ENCODE results near the gene PLPP3. TPM values are rescaled to one million over a fixed set of nuclear protein-coding genes. Genes with fewer than 3 reads are reported as not detected.
A peak's percentile ranks its signal among the peaks of the same experiment; 100 is the strongest.

Gene PLPP3
- total RNA-seq, 2 donors from 2014 or later: 0.12 TPM; not detected in 1

- no peak overlapping the region for H3K4me3 Mint-ChIP-seq
- H3K4me1 Mint-ChIP-seq (ENCODE audit: low read depth in 2 of 2): peaks cover 4% of the 10 kb centered on the region in 2 donors
- no peaks in the 10 kb centered on the region for H3K36me3 Mint-ChIP-seq
- no peak for ATAC-seq
- H3K9me3 Mint-ChIP-seq: no peaks in the 10 kb centered on the region
- peaks cover 20 to 33% of the 10 kb centered on the region in 2 donors for H3K27me3 Mint-ChIP-seq
- no peak for DNase-seq (ENCODE audit: low spot score)
- H3K27ac Mint-ChIP-seq: no peak overlapping the region
Observed at GRCh38 chr1:56569661-56570060, 9.7 kb downstream of the PLPP3 start.

GRCh38 chr1:56566994-56567393, 12.4 kb downstream of the PLPP3 start:
- ATAC-seq: no peak
- Mint-ChIP-seq H3K27me3 (peaks cover 24 to 40% of the 10 kb centered on the region in 2 donors), H3K36me3 (no peaks in the 10 kb centered on the region), H3K4me3 (no peak overlapping the region), H3K27ac (no peak overlapping the region), H3K9me3 (no peaks in the 10 kb centered on the region), H3K4me1 (ENCODE audit: low read depth in 2 of 2) (peaks cover 5% of the 10 kb centered on the region in 2 donors)
- no peak for DNase-seq (ENCODE audit: low spot score)

- H3K27ac Mint-ChIP-seq: no peak overlapping the region
Observed at GRCh38 chr1:56566061-56566744, 13.2 kb downstream of the PLPP3 start.

GRCh38 chr1:56564615-56565014, 14.7 kb downstream of the PLPP3 start:
- ATAC-seq (no peak), DNase-seq (ENCODE audit: low spot score) (no peak)
- H3K4me1 Mint-ChIP-seq (ENCODE audit: low read depth in 2 of 2): peaks cover 5% of the 10 kb centered on the region in 2 donors
- H3K4me3 Mint-ChIP-seq: peak overlapping the region; percentile 4
- H3K27me3 Mint-ChIP-seq: peaks cover 20 to 30% of the 10 kb centered on the region in 2 donors
- H3K27ac Mint-ChIP-seq: no peak overlapping the region
- no peaks in the 10 kb centered on the region for H3K36me3 Mint-ChIP-seq
- H3K9me3 Mint-ChIP-seq: no peaks in the 10 kb centered on the region

More at GRCh38 chr1:56566061-56566744, 13.2 kb downstream of the PLPP3 start:
- H3K27me3 Mint-ChIP-seq: peaks cover 21 to 37% of the 10 kb centered on the region in 2 donors
- H3K36me3 Mint-ChIP-seq: no peaks in the 10 kb centered on the region
- no peak overlapping the region for H3K4me3 Mint-ChIP-seq
- no peaks in the 10 kb centered on the region for H3K9me3 Mint-ChIP-seq
- peaks cover 5% of the 10 kb centered on the region in 2 donors for H3K4me1 Mint-ChIP-seq (ENCODE audit: low read depth in 2 of 2)
- DNase-seq (ENCODE audit: low spot score) (no peak), ATAC-seq (no peak)

GRCh38 chr1:56563568-56563967, 15.8 kb downstream of the PLPP3 start:
- no peaks in the 10 kb centered on the region for H3K9me3 Mint-ChIP-seq
- no peak for ATAC-seq

GRCh38 chr1:56562891-56563452, 16.4 kb downstream of the PLPP3 start:
- no peak for ATAC-seq
- Mint-ChIP-seq H3K27ac (no peak overlapping the region), H3K4me1 (ENCODE audit: low read depth in 2 of 2) (peaks cover 5% of the 10 kb centered on the region in 2 donors), H3K36me3 (no peaks in the 10 kb centered on the region), H3K9me3 (no peaks in the 10 kb centered on the region), H3K27me3 (peaks cover 22 to 31% of the 10 kb centered on the region in 2 donors), H3K4me3 (no peak overlapping the region)
- no peak for DNase-seq (ENCODE audit: low spot score)

More at GRCh38 chr1:56563568-56563967, 15.8 kb downstream of the PLPP3 start:
- H3K4me1 Mint-ChIP-seq (ENCODE audit: low read depth in 2 of 2): peaks cover 5% of the 10 kb centered on the region in 2 donors
- no peak overlapping the region for H3K27ac Mint-ChIP-seq
- peaks cover 20 to 26% of the 10 kb centered on the region in 2 donors for H3K27me3 Mint-ChIP-seq
- no peaks in the 10 kb centered on the region for H3K36me3 Mint-ChIP-seq
- no peak overlapping the region for H3K4me3 Mint-ChIP-seq
- no peak for DNase-seq (ENCODE audit: low spot score)

GRCh38 chr1:56561227-56562019, 17.9 kb downstream of the PLPP3 start:
- Mint-ChIP-seq H3K4me3 (no peak overlapping the region), H3K4me1 (ENCODE audit: low read depth in 2 of 2) (peaks cover 5% of the 10 kb centered on the region in 2 donors), H3K27ac (no peak overlapping the region), H3K36me3 (no peaks in the 10 kb centered on the region), H3K9me3 (no peaks in the 10 kb centered on the region), H3K27me3 (peaks cover 24 to 31% of the 10 kb centered on the region in 2 donors)
- ATAC-seq: no peak
- DNase-seq (ENCODE audit: low spot score): no peak

GRCh38 chr1:56557746-56558145, 21.6 kb downstream of the PLPP3 start:
- no peaks in the 10 kb centered on the region for H3K36me3 Mint-ChIP-seq
- no peaks in the 10 kb centered on the region for H3K4me1 Mint-ChIP-seq (ENCODE audit: low read depth in 2 of 2)
- H3K9me3 Mint-ChIP-seq: no peaks in the 10 kb centered on the region
- no peak for DNase-seq (ENCODE audit: low spot score)
- no peak overlapping the region for H3K4me3 Mint-ChIP-seq
- peaks cover 18 to 21% of the 10 kb centered on the region in 2 donors for H3K27me3 Mint-ChIP-seq
- no peak overlapping the region for H3K27ac Mint-ChIP-seq
- ATAC-seq: no peak

- Mint-ChIP-seq H3K4me3 (no peak overlapping the region), H3K4me1 (ENCODE audit: low read depth in 2 of 2) (no peaks in the 10 kb centered on the region), H3K36me3 (no peaks in the 10 kb centered on the region), H3K27me3 (peaks cover 11 to 16% of the 10 kb centered on the region in 2 donors), H3K27ac (no peak overlapping the region), H3K9me3 (no peaks in the 10 kb centered on the region)
- ATAC-seq: no peak
- DNase-seq (ENCODE audit: low spot score): no peak
Observed at GRCh38 chr1:56555448-56555847, 23.9 kb downstream of the PLPP3 start.

GRCh38 chr1:56553046-56553445, 26.3 kb downstream of the PLPP3 start:
- Mint-ChIP-seq H3K36me3 (no peaks in the 10 kb centered on the region), H3K27me3 (peaks cover under 1 to 5% of the 10 kb centered on the region in 2 donors), H3K4me3 (no peak overlapping the region), H3K27ac (no peak overlapping the region), H3K4me1 (ENCODE audit: low read depth in 2 of 2) (no peaks in the 10 kb centered on the region), H3K9me3 (no peaks in the 10 kb centered on the region)
- no peak for ATAC-seq
- DNase-seq (ENCODE audit: low spot score): no peak

GRCh38 chr1:56552349-56552748, 27.0 kb downstream of the PLPP3 start:
- Mint-ChIP-seq H3K27me3 (peaks cover 0 to 6% of the 10 kb centered on the region in 2 donors), H3K9me3 (no peaks in the 10 kb centered on the region), H3K27ac (no peak overlapping the region), H3K4me1 (ENCODE audit: low read depth in 2 of 2) (no peaks in the 10 kb centered on the region), H3K36me3 (no peaks in the 10 kb centered on the region), H3K4me3 (no peak overlapping the region)
- no peak for ATAC-seq
- no peak for DNase-seq (ENCODE audit: low spot score)

GRCh38 chr1:56551691-56552090, 27.7 kb downstream of the PLPP3 start:
- no peak overlapping the region for H3K27ac Mint-ChIP-seq
- peaks cover 0 to 8% of the 10 kb centered on the region in 2 donors for H3K27me3 Mint-ChIP-seq
- no peaks in the 10 kb centered on the region for H3K4me1 Mint-ChIP-seq (ENCODE audit: low read depth in 2 of 2)
- no peaks in the 10 kb centered on the region for H3K36me3 Mint-ChIP-seq
- H3K9me3 Mint-ChIP-seq: no peaks in the 10 kb centered on the region
- ATAC-seq (no peak), DNase-seq (ENCODE audit: low spot score) (no peak)
- no peak overlapping the region for H3K4me3 Mint-ChIP-seq

GRCh38 chr1:56550859-56551188, 28.5 kb downstream of the PLPP3 start:
- Mint-ChIP-seq H3K27me3 (peaks cover 0 to 6% of the 10 kb centered on the region in 2 donors), H3K4me1 (ENCODE audit: low read depth in 2 of 2) (no peaks in the 10 kb centered on the region), H3K36me3 (no peaks in the 10 kb centered on the region), H3K9me3 (no peaks in the 10 kb centered on the region), H3K27ac (no peak overlapping the region), H3K4me3 (no peak overlapping the region)
- DNase-seq (ENCODE audit: low spot score) (no peak), ATAC-seq (no peak)
